ENCODE data around the gene COL13A1. TPM values are rescaled to one million over a fixed set of nuclear protein-coding genes. Genes with fewer than 3 reads are reported as not detected.
A peak's percentile ranks its signal among the peaks of the same experiment; 100 is the strongest.

Gene COL13A1
- total RNA-seq, 6 donors from 2014 or later = 4.3 to 21.2 (median 10.4) TPM

GRCh38 chr10:69826094-69826493 is 24.4 kb downstream of the COL13A1 start:
- TF ChIP-seq POLR2AphosphoS5 (IDR thresholded peaks at IDR 0.05) (no peak), CTCF (IDR thresholded peaks at IDR 0.05) (no peak), EP300 (IDR thresholded peaks at IDR 0.05) (no peak), POLR2A (IDR thresholded peaks at IDR 0.05) (no peak)
- Histone ChIP-seq H3K4me3 (no peak overlapping the region), H3K9me3 (no peaks in the 10 kb centered on the region), H3K27me3 (no peaks in the 10 kb centered on the region), H3K4me1 (no peaks in the 10 kb centered on the region), H3K27ac (no peak overlapping the region), H3K36me3 (no peaks in the 10 kb centered on the region)
- DNase-seq (peak in 1 of 2 donors; percentile 46), ATAC-seq (ENCODE audit: low FRiP score in 2 of 2) (peak in 1 of 2 donors; percentile 59)
- WGBS, 2 donors = 80 to 93% methylated on average over 6 to 9 of the region's 9 CpGs

GRCh38 chr10:69826789-69827554 is 25.3 kb downstream of the COL13A1 start:
- DNase-seq = no peak
- WGBS, 2 donors = 86 to 90% methylated on average over 7 of the region's 7 CpGs
- ATAC-seq (ENCODE audit: low FRiP score in 2 of 2) = no peak
- Histone ChIP-seq H3K36me3 (no peaks in the 10 kb centered on the region), H3K9me3 (no peaks in the 10 kb centered on the region), H3K27ac (no peak overlapping the region), H3K4me1 (no peaks in the 10 kb centered on the region), H3K4me3 (no peak overlapping the region), H3K27me3 (no peaks in the 10 kb centered on the region)
- TF ChIP-seq EP300 (IDR thresholded peaks at IDR 0.05) (no peak), POLR2AphosphoS5 (IDR thresholded peaks at IDR 0.05) (no peak), CTCF (IDR thresholded peaks at IDR 0.05) (no peak), POLR2A (IDR thresholded peaks at IDR 0.05) (no peak)

GRCh38 chr10:69828144-69828870 is 26.6 kb downstream of the COL13A1 start:
- no peak for ATAC-seq (ENCODE audit: low FRiP score in 2 of 2)
- Histone ChIP-seq H3K36me3 (no peaks in the 10 kb centered on the region), H3K27me3 (no peaks in the 10 kb centered on the region), H3K4me1 (no peaks in the 10 kb centered on the region), H3K27ac (no peak overlapping the region), H3K4me3 (no peak overlapping the region), H3K9me3 (no peaks in the 10 kb centered on the region)
- no peak for TF ChIP-seq POLR2AphosphoS5 (IDR thresholded peaks at IDR 0.05)
- TF ChIP-seq POLR2A (IDR thresholded peaks at IDR 0.05) = no peak
- 67 to 81% methylated on average over 9 of the region's 9 CpGs for WGBS, 2 donors
- no peak for DNase-seq

- TF ChIP-seq EP300 (IDR thresholded peaks at IDR 0.05) (no peak), POLR2A (IDR thresholded peaks at IDR 0.05) (no peak), CTCF (IDR thresholded peaks at IDR 0.05) (no peak), POLR2AphosphoS5 (IDR thresholded peaks at IDR 0.05) (no peak)
- no peak for DNase-seq
- ATAC-seq (ENCODE audit: low FRiP score in 2 of 2) = no peak
- Histone ChIP-seq H3K27ac (no peak overlapping the region), H3K4me1 (no peaks in the 10 kb centered on the region), H3K4me3 (no peak overlapping the region), H3K9me3 (no peaks in the 10 kb centered on the region), H3K27me3 (no peaks in the 10 kb centered on the region), H3K36me3 (no peaks in the 10 kb centered on the region)
- 56 to 68% methylated on average over 8 of the region's 8 CpGs for WGBS, 2 donors
Measured at GRCh38 chr10:69829775-69830174, 28.1 kb downstream of the COL13A1 start.

GRCh38 chr10:69831231-69831855 is 29.6 kb downstream of the COL13A1 start:
- 76 to 86% methylated on average over 4 to 5 of the region's 5 CpGs for WGBS, 2 donors
- H3K36me3 ChIP-seq = no peaks in the 10 kb centered on the region

More at GRCh38 chr10:69831231-69831855, 29.6 kb downstream of the COL13A1 start:
- Histone ChIP-seq H3K27me3 (no peaks in the 10 kb centered on the region), H3K9me3 (no peaks in the 10 kb centered on the region), H3K4me1 (no peaks in the 10 kb centered on the region), H3K27ac (no peak overlapping the region), H3K4me3 (no peak overlapping the region)
- ATAC-seq (ENCODE audit: low FRiP score in 2 of 2) (no peak), DNase-seq (no peak)
- TF ChIP-seq POLR2A (IDR thresholded peaks at IDR 0.05) (no peak), POLR2AphosphoS5 (IDR thresholded peaks at IDR 0.05) (no peak), EP300 (IDR thresholded peaks at IDR 0.05) (no peak), CTCF (IDR thresholded peaks at IDR 0.05) (no peak)

Data from upper lobe of left lung (tissue), 6 donors.